AG09319 (cell line): ENCODE measurements around the gene ERGIC2.
A peak's percentile ranks its signal among the peaks of the same experiment; 100 is the strongest.

Experiments
- DNase-seq: peaks from one replicate; pipeline ENCODE4 v3.0.0-alpha.2; 2010; ENCODE audit warnings: low read depth; ENCODE audit errors: extremely low read depth
- TF ChIP-seq, protein P1 (sequence below): IDR thresholded peaks from 2 replicates; pipeline ENCODE4 v1.5.1; 2011; ENCODE audit warnings: low read depth, mild to moderate bottlenecking, inconsistent platforms, low read length, moderate library complexity

ERGIC2 gene

GRCh38 chr12:29380536-29381523 is at the start of gene ERGIC2:
ERGIC2 (minus strand) TSS chr12:29381172; CDS start chr12:29371633, 9,539 bp downstream.
- DNase-seq: peak; percentile 97
- TF ChIP-seq, protein P1, sequence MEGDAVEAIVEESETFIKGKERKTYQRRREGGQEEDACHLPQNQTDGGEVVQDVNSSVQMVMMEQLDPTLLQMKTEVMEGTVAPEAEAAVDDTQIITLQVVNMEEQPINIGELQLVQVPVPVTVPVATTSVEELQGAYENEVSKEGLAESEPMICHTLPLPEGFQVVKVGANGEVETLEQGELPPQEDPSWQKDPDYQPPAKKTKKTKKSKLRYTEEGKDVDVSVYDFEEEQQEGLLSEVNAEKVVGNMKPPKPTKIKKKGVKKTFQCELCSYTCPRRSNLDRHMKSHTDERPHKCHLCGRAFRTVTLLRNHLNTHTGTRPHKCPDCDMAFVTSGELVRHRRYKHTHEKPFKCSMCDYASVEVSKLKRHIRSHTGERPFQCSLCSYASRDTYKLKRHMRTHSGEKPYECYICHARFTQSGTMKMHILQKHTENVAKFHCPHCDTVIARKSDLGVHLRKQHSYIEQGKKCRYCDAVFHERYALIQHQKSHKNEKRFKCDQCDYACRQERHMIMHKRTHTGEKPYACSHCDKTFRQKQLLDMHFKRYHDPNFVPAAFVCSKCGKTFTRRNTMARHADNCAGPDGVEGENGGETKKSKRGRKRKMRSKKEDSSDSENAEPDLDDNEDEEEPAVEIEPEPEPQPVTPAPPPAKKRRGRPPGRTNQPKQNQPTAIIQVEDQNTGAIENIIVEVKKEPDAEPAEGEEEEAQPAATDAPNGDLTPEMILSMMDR: no peak

GRCh38 chr12:29430716-29431044 is 49.7 kb upstream of the ERGIC2 start:
- no peak for DNase-seq
- TF ChIP-seq, protein P1: no peak

GRCh38 chr12:29429999-29430715 is 49.2 kb upstream of the ERGIC2 start:
- TF ChIP-seq, protein P1: no peak
- DNase-seq: no peak

GRCh38 chr12:29428633-29429032 is 47.7 kb upstream of the ERGIC2 start:
- TF ChIP-seq, protein P1: no peak
- peak; percentile 40 for DNase-seq

- TF ChIP-seq, protein P1: no peak
- DNase-seq: no peak
Observed at GRCh38 chr12:29427964-29428363, 47.0 kb upstream of the ERGIC2 start.

DNA sequence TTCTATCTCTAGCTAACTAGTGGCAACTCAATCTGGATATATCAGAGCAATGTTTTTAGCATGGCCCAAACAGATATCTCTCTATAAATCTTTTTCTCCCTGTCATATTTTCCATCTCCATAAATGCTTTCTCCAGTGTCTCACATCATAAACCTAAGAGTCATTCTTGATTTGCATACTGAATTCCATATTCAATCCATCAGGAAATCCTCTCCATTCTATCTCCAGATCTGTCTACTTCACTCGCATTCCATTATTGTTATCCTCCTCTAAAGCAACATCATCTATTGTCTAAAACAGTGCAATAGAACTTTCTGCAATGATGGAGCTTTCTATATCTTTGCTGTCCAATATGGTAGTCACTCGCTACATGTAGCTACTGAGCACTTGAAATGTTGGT is 45.5 kb upstream of the ERGIC2 start:
- TF ChIP-seq, protein P1: no peak
- DNase-seq: no peak

DNA sequence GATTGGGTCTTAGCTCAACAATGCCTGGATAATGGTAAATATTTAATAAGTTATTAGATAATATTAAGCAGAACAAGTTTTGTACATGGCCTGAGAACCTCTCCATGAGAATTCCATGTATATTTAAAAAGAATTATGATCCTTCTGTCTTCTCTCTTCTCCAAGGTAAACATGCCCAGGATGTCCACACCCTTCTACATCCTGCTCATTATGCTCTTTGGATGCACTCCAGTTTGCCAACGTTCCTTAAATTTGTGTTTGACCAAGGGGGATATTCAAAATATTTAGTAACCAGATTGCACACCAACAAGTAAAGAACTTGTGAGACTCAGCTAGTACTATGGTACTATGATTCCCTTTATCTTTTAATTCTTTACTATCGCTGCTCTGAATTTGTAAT is 44.8 kb upstream of the ERGIC2 start:
- DNase-seq: no peak
- TF ChIP-seq, protein P1: no peak
